HG03432 (cell line): Measurements from ENCODE around the gene CD48.

Source experiments
- ATAC-seq: cut with Tn5 transposase; IDR thresholded peaks from one replicate; pipeline ENCODE4 v1.9.1; 2021; ENCODE audit warnings: mild to moderate bottlenecking, moderate library complexity; ENCODE audit not compliant: unreplicated experiment

The CD48 gene

DNA sequence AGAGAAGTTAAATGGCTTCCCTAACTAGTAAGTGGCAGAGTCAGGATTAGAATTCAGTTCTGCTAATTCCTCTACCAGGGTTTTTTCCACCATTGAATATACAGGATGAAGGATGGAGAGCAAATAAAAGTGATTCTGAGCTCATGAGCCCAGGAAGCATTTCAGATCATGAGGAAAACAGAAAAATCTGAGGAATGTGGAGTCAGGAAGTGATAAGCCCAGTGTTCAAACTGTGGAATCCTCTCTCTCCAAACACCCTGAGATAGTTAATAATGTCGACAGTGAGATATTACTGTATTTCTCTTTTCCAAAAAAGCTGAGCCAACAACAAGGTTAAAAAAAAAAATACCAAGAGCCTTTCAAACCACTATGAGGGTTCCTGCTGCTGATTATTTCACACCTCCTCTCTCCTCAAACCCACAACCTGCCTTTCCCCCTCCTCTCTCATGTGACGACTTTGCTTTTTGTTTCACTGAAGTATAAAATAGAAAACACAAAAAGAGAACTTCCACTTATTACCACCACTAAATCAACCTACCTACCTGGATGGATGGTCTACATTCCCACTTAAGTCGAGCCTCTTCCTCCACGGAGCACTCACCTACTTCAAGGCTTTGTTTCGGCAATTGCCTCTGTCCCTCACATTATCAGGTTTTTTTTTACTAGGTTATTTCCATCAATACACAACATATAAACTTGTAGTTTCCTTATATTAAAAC, 73.6 kb downstream of the CD48 start:
- peak; percentile 42 for ATAC-seq

GRCh38 chr1:160637065-160637464, 74.6 kb downstream of the CD48 start:
- no peak for ATAC-seq

DNA sequence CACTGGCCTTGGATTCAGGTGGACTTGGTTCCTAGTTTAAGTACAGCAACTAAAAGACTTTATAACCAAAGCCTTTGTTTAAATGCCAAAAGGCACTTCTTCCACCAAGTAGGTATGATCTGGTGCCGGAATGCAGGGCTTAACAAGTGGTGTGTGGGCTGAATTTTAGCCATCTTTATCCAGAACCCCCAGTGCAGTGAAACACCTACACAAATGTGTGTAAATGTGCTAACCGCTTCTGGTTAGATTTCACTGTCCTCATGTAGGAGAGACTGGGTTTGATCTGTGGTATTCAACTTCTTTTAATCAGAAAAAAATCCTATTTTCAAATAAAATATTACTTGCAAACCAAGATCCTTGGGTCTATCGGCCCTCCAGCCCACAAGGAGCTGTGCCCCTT, 75.1 kb downstream of the CD48 start:
- ATAC-seq = no peak

GRCh38 chr1:160636076-160636475, 75.5 kb downstream of the CD48 start:
- ATAC-seq = no peak

DNA sequence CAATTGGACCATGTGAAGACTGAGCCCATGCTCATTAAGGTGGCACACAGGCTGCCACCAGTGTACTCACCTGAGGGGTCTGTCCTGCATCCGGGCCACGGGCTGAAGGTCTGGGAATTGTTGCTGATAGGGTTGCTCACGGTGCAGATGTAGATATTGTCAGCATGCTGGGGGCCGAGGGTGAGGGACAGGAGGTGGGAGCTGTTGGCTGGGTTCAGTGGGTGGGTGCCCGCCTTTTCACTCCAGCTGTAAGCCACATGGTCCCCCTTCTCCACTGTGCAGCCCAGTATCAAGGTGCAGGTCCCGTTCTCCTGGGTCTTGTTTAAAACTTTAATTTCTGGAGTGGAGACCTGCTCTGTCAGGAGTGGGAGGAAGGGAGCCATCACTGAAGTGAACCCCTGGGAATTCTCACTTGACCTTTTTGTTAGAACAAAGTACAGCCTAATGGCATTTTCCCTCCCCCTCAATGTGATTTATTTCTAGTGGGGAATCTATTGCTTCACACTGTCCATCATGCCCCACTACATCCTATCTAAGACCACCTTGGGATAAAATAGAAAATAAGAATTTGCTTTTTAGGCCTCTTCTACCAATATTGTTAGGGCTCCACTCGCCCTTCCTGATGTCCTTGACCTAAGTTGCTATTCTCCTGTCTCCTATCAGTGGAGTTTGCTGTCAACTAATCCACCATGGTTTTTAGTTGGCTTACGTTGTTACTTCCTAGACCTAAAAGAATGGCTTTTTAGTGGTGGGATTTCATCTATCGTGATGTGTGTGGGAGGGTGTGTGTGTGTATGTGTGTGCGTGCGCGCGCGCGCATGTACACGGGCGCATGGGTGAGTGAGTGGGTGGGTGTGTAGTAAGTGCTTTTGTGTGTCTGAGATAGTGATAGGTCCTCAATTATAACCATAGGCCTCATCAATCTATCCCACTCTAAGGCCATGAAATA, 76.8 kb downstream of the CD48 start:
- no peak for ATAC-seq

GRCh38 chr1:160633330-160633903, 78.2 kb downstream of the CD48 start:
- ATAC-seq = no peak

DNA sequence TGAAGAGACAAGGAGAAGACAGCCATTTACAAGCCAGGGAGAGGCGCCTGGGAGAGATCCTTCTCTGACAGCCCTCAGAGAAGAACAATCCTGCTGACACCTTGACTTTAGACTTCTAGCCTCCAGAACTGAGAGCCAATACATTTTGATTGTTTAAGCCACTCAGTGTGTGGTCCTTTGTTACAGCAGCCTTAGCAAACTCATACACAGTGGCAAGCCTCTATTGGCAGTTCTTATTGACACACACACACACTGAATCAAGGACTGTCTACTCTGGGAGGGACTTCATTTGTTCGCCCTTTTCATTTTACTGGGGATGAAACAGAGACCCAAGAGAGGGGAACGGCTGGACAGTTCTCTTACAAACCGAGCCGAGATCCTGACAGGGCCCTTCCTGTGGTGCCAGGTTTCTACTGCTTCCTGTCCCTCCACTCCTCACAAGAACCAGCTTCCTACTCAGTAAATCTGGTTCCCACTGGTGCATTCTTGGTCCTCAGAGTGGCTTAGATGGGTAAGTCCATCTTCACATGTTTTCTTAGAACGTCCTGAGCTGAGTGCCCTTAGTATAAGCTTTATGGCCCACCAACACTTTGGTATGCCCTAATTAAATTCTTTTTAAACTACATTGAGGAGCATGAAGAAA, 79.5 kb downstream of the CD48 start:
- no peak for ATAC-seq

- ATAC-seq = no peak
These were observed 80.8 kb downstream of the CD48 start for GRCh38 chr1:160630523-160631451.

DNA sequence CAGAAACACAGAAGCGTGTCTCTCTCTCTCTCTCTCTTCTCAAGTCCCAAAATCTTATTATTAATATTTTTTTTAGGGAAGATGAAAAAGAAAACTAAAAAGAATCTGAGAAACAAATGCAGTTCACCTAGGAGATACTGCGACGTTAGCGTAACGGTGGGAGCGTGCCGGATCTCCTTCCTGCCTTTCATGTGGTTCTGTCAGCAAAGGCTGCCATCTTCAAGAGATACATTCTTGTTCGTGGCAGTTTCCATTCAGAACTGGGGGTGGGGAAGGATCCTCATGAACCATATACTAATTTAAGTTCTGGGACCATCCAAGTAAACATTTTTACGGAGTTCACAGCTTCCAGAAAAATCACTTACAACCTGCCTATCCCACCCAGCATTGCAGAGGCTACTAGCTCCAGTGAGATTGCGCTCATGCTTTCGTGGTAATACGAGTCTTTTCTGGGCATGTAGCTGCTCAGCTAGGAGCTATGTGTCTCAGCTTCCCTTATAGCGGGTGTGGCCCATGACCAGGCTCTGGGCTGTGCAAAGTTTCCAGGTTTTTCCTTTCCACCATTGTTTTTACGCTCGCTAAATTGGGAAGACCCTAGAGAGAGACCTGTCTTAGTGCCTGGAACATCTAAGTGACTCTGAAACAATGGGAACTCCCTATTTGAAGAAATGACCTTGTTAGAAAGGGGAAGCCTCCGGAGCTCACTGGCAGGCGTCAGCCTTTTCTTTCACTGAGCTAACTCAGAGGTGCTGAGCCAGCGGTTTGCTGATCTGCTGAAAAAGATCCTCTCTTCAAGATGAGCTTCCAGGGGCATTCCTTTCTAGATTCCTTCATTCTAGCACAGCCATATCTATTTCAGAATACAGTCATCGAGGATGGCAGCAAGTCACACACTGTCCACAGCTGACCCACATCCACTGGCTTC, 82.1 kb downstream of the CD48 start:
- no peak for ATAC-seq

- ATAC-seq = no peak
These were observed 82.8 kb downstream of the CD48 start for GRCh38 chr1:160628799-160629263.
